Peyer's patch (tissue), 4 donors: Measurements from ENCODE around the gene PCK2. TPM values are rescaled to one million over a fixed set of nuclear protein-coding genes. Genes with fewer than 3 reads are reported as not detected.
A peak's percentile ranks its signal among the peaks of the same experiment; 100 is the strongest.

ENCODE experiments used
- DNase-seq, 3 donors: peaks; one replicate each; pipeline ENCODE4 v3.0.0-alpha.2; 2017 to 2019
- H3K27ac ChIP-seq, 4 donors: fragments of 200-600 bp; sonication (generic); one replicate each; pipeline ENCODE4 v1.5.1; 2016 to 2019
- H3K27me3 ChIP-seq, 2 donors: fragments of 200-600 bp; sonication (generic); one replicate each; pipeline ENCODE4 v1.5.1; 2019
- H3K36me3 ChIP-seq, 3 donors: fragments of 200-600 bp; sonication (generic); one replicate each; pipeline ENCODE4 v1.5.1; 2016 to 2019
- H3K4me1 ChIP-seq, 4 donors: fragments of 200-600 bp; sonication (generic); one replicate each; pipeline ENCODE4 v1.5.1; 2016 to 2019
- H3K4me3 ChIP-seq, 4 donors: fragments of 200-600 bp; sonication (generic); 1 replicate in 3 of 4; 2 replicates in 1 of 4; pipeline ENCODE4 v1.5.1; 2016 to 2019; ENCODE audit warnings: mild to moderate bottlenecking in 1 of 4
- H3K9me3 ChIP-seq, 4 donors: fragments of 200-600 bp; sonication (generic); one replicate each; pipeline ENCODE4 v1.5.1; 2016 to 2019; ENCODE audit warnings: mild to moderate bottlenecking in 1 of 4
- CTCF ChIP-seq, 6 experiments: fragments of 450-650 bp in 4 of 6; fragments of 200-600 bp in 2 of 6; sonication (generic) in 1 of 6; IDR thresholded peaks; one replicate each; pipeline ENCODE4 v1.5.1; 2017 to 2019; ENCODE audit warnings: antibody characterized with exemption in 6 of 6, mild to moderate bottlenecking in 3 of 6, moderate library complexity in 1 of 6
- POLR2A ChIP-seq, 2 donors: fragments of 450-650 bp; IDR thresholded peaks; one replicate each; pipeline ENCODE4 v1.5.1; 2017; ENCODE audit warnings: antibody characterized with exemption in 2 of 2, mild to moderate bottlenecking in 2 of 2, moderate library complexity in 2 of 2
- total RNA-seq, 4 donors: library from RNA; depleted of rRNA; stranded (reverse); fragments of >200 nt; gene quantifications; one replicate each; pipeline ENCODE4 v1.1.0, GENCODE V29; 2016

PCK2 gene
- total RNA-seq, 4 donors from 2014 or later: 53.6 to 820 (median 644) TPM

GRCh38 chr14:24151404-24152080, 57.4 kb downstream of the PCK2 start:
- H3K27ac ChIP-seq: no peak overlapping the region
- DNase-seq: peak in 1 of 3 donors; percentile 39
- peaks cover 0 to 12% (median 8%) of the 10 kb centered on the region in 4 donors for H3K4me1 ChIP-seq
- TF ChIP-seq CTCF (IDR thresholded peaks at IDR 0.05) (no peak), POLR2A (IDR thresholded peaks at IDR 0.05) (no peak)
- H3K4me3 ChIP-seq: no peak overlapping the region
- peaks cover 2 to 78% (median 5%) of the 10 kb centered on the region in 3 donors for H3K36me3 ChIP-seq
- H3K9me3 ChIP-seq: no peaks in the 10 kb centered on the region
- H3K27me3 ChIP-seq: no peaks in the 10 kb centered on the region

Other genes with a start within 250 kb of the PCK2 start
- gene DHRS4, start 140.5 kb upstream of the PCK2 start, total RNA-seq: 10 to 100 TPM; 52.8 to 77.9 (median 62.4) TPM
- 10 to 100 TPM; 23.1 to 36.1 (median 30.8) TPM for gene DHRS4L2, start 105.4 kb upstream of the PCK2 start, total RNA-seq
- gene CARMIL3, start 42.3 kb upstream of the PCK2 start, total RNA-seq: 1 to 10 TPM; 1.3 to 5.8 (median 2.8) TPM
- 1 to 10 TPM in 3 of 4 donors, not detected in 1; 1.9 to 4.6 (median 3.6) TPM for gene CPNE6, start 22.7 kb upstream of the PCK2 start, total RNA-seq
- gene DCAF11, start 20.5 kb downstream of the PCK2 start, total RNA-seq: 100 to 1,000 TPM; 113 to 214 (median 176) TPM
- 10 to 100 TPM in 2 of 4 donors, 1 to 10 TPM in 1, not detected in 1; 4.6 to 14.2 (median 13.5) TPM for gene NRL, start 20.6 kb downstream of the PCK2 start, total RNA-seq
- gene FITM1, start 36.3 kb downstream of the PCK2 start, total RNA-seq: 10 to 100 TPM in 1 of 4 donors, 1 to 10 TPM in 2, not detected in 1; 2.6 to 11.3 (median 3.9) TPM
- 100 to 1,000 TPM; 114 to 289 (median 200) TPM for gene PSME1, start 41.9 kb downstream of the PCK2 start, total RNA-seq
- gene EMC9, start 47.3 kb downstream of the PCK2 start, total RNA-seq: 10 to 100 TPM in 3 of 4 donors, 1 to 10 TPM in 1; 7.4 to 38.7 (median 34.0) TPM
- gene PSME2, start 52.3 kb downstream of the PCK2 start, total RNA-seq: 100 to 1,000 TPM; 119 to 258 (median 162) TPM
- 10 to 100 TPM; 46.4 to 90.8 (median 71.1) TPM for gene RNF31, start 53.2 kb downstream of the PCK2 start, total RNA-seq
- 100 to 1,000 TPM in 1 of 4 donors, 10 to 100 TPM in 3; 64.1 to 219 (median 80.8) TPM for gene IRF9, start 67.0 kb downstream of the PCK2 start, total RNA-seq
- 10 to 100 TPM; 18.6 to 74.3 (median 37.8) TPM for gene REC8, start 77.8 kb downstream of the PCK2 start, total RNA-seq
- gene IPO4, start 94.5 kb downstream of the PCK2 start, total RNA-seq: 10 to 100 TPM; 12.8 to 56.9 (median 34.2) TPM
- gene TM9SF1, start 101.1 kb downstream of the PCK2 start, total RNA-seq: 10 to 100 TPM; 22.3 to 80.7 (median 49.8) TPM
- gene TSSK4, start 111.4 kb downstream of the PCK2 start, total RNA-seq: 1 to 10 TPM in 1 of 4 donors, under 1 TPM in 1, not detected in 2; 0.70 to 1.2 TPM
- 100 to 1,000 TPM in 1 of 4 donors, 10 to 100 TPM in 3; 31.4 to 190 (median 54.3) TPM for gene CHMP4A, start 119.2 kb downstream of the PCK2 start, total RNA-seq
- 10 to 100 TPM in 2 of 4 donors, 1 to 10 TPM in 2; 7.4 to 17.5 (median 10.5) TPM for gene MDP1, start 121.8 kb downstream of the PCK2 start, total RNA-seq
- gene NEDD8, start 138.1 kb downstream of the PCK2 start, total RNA-seq: 10 to 100 TPM; 44.1 to 77.6 (median 67.9) TPM
- gene GMPR2, start 138.6 kb downstream of the PCK2 start, total RNA-seq: 10 to 100 TPM; 52.7 to 59.4 (median 55.3) TPM
- gene TINF2, start 148.3 kb downstream of the PCK2 start, total RNA-seq: 10 to 100 TPM; 26.4 to 39.6 (median 36.9) TPM
- gene TGM1, start 168.9 kb downstream of the PCK2 start, total RNA-seq: 10 to 100 TPM in 1 of 4 donors, 1 to 10 TPM in 3; 1.2 to 11.3 (median 5.9) TPM
- 10 to 100 TPM; 57.3 to 84.6 (median 77.6) TPM for gene RABGGTA, start 177.3 kb downstream of the PCK2 start, total RNA-seq
- gene DHRS1, start 205.5 kb downstream of the PCK2 start, total RNA-seq: 100 to 1,000 TPM in 1 of 4 donors, 10 to 100 TPM in 3; 51.2 to 130 (median 67.1) TPM
- gene NOP9, start 205.5 kb downstream of the PCK2 start, total RNA-seq: 10 to 100 TPM; 14.5 to 30.0 (median 22.4) TPM
- gene CIDEB, start 213.7 kb downstream of the PCK2 start, total RNA-seq: 100 to 1,000 TPM in 2 of 4 donors, 10 to 100 TPM in 2; 22.3 to 184 (median 136) TPM
- gene LTB4R2, start 215.8 kb downstream of the PCK2 start, total RNA-seq: 10 to 100 TPM in 2 of 4 donors, 1 to 10 TPM in 2; 7.7 to 37.2 (median 12.2) TPM
- gene LTB4R, start 217.2 kb downstream of the PCK2 start, total RNA-seq: 10 to 100 TPM in 2 of 4 donors, 1 to 10 TPM in 2; 5.1 to 28.5 (median 10.1) TPM
- 10 to 100 TPM; 12.1 to 53.6 (median 26.9) TPM for gene ADCY4, start 240.8 kb downstream of the PCK2 start, total RNA-seq
- gene RIPK3, start 245.7 kb downstream of the PCK2 start, total RNA-seq: 10 to 100 TPM; 45.2 to 72.0 (median 64.0) TPM